Hepatocyte (in vitro differentiated cells): ENCODE results near the gene GPRC5D.

Experiments used
- EZH2 ChIP-seq: fragments of 200-600 bp; sonication (generic); IDR thresholded peaks from 2 replicates; pipeline ENCODE4 v1.6.1; 2016; ENCODE audit warnings: antibody characterized with exemption, mild to moderate bottlenecking, borderline replicate concordance
- TF ChIP-seq, protein P1 (sequence below): fragments of 200-600 bp; sonication (generic); IDR thresholded peaks from 2 replicates; pipeline ENCODE4 v1.5.1; 2016; ENCODE audit warnings: antibody characterized with exemption, mild to moderate bottlenecking; ENCODE audit not compliant: poor library complexity

- TF ChIP-seq, protein P1, sequence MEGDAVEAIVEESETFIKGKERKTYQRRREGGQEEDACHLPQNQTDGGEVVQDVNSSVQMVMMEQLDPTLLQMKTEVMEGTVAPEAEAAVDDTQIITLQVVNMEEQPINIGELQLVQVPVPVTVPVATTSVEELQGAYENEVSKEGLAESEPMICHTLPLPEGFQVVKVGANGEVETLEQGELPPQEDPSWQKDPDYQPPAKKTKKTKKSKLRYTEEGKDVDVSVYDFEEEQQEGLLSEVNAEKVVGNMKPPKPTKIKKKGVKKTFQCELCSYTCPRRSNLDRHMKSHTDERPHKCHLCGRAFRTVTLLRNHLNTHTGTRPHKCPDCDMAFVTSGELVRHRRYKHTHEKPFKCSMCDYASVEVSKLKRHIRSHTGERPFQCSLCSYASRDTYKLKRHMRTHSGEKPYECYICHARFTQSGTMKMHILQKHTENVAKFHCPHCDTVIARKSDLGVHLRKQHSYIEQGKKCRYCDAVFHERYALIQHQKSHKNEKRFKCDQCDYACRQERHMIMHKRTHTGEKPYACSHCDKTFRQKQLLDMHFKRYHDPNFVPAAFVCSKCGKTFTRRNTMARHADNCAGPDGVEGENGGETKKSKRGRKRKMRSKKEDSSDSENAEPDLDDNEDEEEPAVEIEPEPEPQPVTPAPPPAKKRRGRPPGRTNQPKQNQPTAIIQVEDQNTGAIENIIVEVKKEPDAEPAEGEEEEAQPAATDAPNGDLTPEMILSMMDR = no peak
- no peak for TF ChIP-seq EZH2
These were observed 48.0 kb downstream of the GPRC5D start for GRCh38 chr12:12903642-12904609.
